ENCODE results near the gene CBX6. TPM values are rescaled to one million over a fixed set of nuclear protein-coding genes. Genes with fewer than 3 reads are reported as not detected.

CBX6 gene
- total RNA-seq, 1 donor from 2014 or later, result 54.5 TPM

DNA sequence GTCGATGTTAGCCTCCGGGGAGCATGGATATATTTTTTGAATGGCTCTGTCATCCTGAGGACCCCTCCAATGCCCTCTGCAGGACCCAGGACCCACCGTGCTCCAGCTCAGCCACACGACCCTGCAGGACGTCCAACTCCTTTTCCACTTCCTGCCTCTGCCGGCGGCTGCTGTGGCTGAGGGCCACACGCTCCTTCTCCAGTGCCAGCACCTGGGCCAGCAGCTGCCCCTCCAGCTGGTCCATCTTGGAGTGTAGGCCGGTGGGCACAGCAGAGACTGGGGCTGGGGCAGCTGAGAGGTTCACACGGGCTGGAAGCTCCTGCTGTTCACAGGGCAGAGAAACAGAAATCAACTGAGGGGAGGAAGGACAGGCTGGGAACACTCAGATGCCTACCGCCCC lies 43.8 kb downstream of the CBX6 start:
- Histone ChIP-seq H3K36me3 (ENCODE audit: control insufficient read depth, insufficient read depth, low read length) (no peaks in the 10 kb centered on the region), H3K27me3 (ENCODE audit: control insufficient read depth, insufficient read depth, low read length) (no peaks in the 10 kb centered on the region)
- TF ChIP-seq, protein P1, sequence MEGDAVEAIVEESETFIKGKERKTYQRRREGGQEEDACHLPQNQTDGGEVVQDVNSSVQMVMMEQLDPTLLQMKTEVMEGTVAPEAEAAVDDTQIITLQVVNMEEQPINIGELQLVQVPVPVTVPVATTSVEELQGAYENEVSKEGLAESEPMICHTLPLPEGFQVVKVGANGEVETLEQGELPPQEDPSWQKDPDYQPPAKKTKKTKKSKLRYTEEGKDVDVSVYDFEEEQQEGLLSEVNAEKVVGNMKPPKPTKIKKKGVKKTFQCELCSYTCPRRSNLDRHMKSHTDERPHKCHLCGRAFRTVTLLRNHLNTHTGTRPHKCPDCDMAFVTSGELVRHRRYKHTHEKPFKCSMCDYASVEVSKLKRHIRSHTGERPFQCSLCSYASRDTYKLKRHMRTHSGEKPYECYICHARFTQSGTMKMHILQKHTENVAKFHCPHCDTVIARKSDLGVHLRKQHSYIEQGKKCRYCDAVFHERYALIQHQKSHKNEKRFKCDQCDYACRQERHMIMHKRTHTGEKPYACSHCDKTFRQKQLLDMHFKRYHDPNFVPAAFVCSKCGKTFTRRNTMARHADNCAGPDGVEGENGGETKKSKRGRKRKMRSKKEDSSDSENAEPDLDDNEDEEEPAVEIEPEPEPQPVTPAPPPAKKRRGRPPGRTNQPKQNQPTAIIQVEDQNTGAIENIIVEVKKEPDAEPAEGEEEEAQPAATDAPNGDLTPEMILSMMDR (IDR thresholded peaks at IDR 0.05; ENCODE audit: insufficient read depth, low read length, poor library complexity, severe bottlenecking), result no peak

GRCh38 chr22:38827510-38827909 lies 44.5 kb downstream of the CBX6 start:
- Histone ChIP-seq H3K27me3 (ENCODE audit: control insufficient read depth, insufficient read depth, low read length) (no peaks in the 10 kb centered on the region), H3K36me3 (ENCODE audit: control insufficient read depth, insufficient read depth, low read length) (no peaks in the 10 kb centered on the region), H3K4me3 (ENCODE audit: low read depth, low read length) (no peak overlapping the region)
- DNase-seq (ENCODE audit: low read depth), result no peak
- TF ChIP-seq, protein P1 (IDR thresholded peaks at IDR 0.05; ENCODE audit: insufficient read depth, low read length, poor library complexity, severe bottlenecking), result no peak

More for the DNA sequence above, 43.8 kb downstream of the CBX6 start:
- no peak overlapping the region for H3K4me3 ChIP-seq (ENCODE audit: low read depth, low read length)
- DNase-seq (ENCODE audit: low read depth), result no peak

GRCh38 chr22:38826801-38827200 lies 45.2 kb downstream of the CBX6 start:
- H3K4me3 ChIP-seq (ENCODE audit: low read depth, low read length), result no peak overlapping the region
- no peaks in the 10 kb centered on the region for H3K36me3 ChIP-seq (ENCODE audit: control insufficient read depth, insufficient read depth, low read length)
- no peaks in the 10 kb centered on the region for H3K27me3 ChIP-seq (ENCODE audit: control insufficient read depth, insufficient read depth, low read length)
- no peak for DNase-seq (ENCODE audit: low read depth)
- TF ChIP-seq, protein P1 (IDR thresholded peaks at IDR 0.05; ENCODE audit: insufficient read depth, low read length, poor library complexity, severe bottlenecking), result no peak

DNA sequence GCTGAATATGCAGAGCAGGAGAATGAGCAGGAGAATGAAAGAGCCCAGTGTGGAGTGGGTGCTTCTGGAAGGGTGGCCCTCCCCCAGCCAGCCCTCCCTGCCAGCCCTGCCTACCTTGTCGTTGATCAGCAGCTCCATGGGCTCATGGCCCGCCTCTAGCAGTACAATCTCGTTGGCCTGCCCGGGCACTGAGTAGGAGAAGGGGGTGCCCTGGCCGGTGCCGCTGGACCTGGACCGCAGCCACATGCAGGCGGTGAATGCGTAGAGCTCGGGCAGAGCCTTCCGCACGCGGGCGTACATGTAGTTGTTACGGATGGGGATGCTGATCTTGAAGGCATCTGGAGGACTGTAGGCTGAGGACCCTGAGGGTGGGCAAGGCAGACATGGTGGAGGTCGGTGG lies 45.6 kb downstream of the CBX6 start:
- no peaks in the 10 kb centered on the region for H3K27me3 ChIP-seq (ENCODE audit: control insufficient read depth, insufficient read depth, low read length)
- no peak overlapping the region for H3K4me3 ChIP-seq (ENCODE audit: low read depth, low read length)
- H3K36me3 ChIP-seq (ENCODE audit: control insufficient read depth, insufficient read depth, low read length), result no peaks in the 10 kb centered on the region
- DNase-seq (ENCODE audit: low read depth), result no peak
- TF ChIP-seq, protein P1 (IDR thresholded peaks at IDR 0.05; ENCODE audit: insufficient read depth, low read length, poor library complexity, severe bottlenecking), result no peak

DNA sequence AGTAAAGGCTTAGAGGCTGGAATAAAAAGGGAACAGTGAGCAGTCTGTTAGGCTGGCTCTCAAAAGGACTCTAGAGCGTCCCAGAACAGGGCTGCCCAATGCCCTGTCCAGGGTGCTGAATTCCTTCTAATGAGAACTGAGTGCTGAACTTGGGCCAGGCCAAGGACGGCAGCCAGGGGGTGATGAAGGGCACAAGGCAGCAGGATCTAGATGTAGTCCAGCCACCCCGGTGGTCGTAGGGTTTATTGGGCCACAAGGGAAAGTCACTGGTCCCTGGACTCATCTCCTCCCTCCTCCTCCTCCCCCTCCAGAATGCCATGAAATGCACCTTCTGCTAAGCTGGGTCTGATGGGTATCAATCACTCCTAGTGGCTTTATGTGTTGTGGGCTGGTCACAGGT lies 47.4 kb downstream of the CBX6 start:
- no peak for DNase-seq (ENCODE audit: low read depth)
- TF ChIP-seq, protein P1 (IDR thresholded peaks at IDR 0.05; ENCODE audit: insufficient read depth, low read length, poor library complexity, severe bottlenecking), result peak; percentile 70
- H3K4me3 ChIP-seq (ENCODE audit: low read depth, low read length), result no peak overlapping the region
- peaks cover 5% of the 10 kb centered on the region for H3K27me3 ChIP-seq (ENCODE audit: control insufficient read depth, insufficient read depth, low read length)
- no peaks in the 10 kb centered on the region for H3K36me3 ChIP-seq (ENCODE audit: control insufficient read depth, insufficient read depth, low read length)

- Histone ChIP-seq H3K36me3 (ENCODE audit: control insufficient read depth, insufficient read depth, low read length) (no peaks in the 10 kb centered on the region), H3K27me3 (ENCODE audit: control insufficient read depth, insufficient read depth, low read length) (peaks cover 10% of the 10 kb centered on the region), H3K4me3 (ENCODE audit: low read depth, low read length) (no peak overlapping the region)
- no peak for DNase-seq (ENCODE audit: low read depth)
- TF ChIP-seq, protein P1 (IDR thresholded peaks at IDR 0.05; ENCODE audit: insufficient read depth, low read length, poor library complexity, severe bottlenecking), result no peak
These were observed 48.4 kb downstream of the CBX6 start for GRCh38 chr22:38823637-38824036.

All from kidney epithelial cell (primary cell).